Endometrial microvascular endothelial cells (primary cell): ENCODE measurements around the gene DKK1. TPM values are rescaled to one million over a fixed set of nuclear protein-coding genes. Genes with fewer than 3 reads are reported as not detected.

ENCODE experiments used
- in situ Hi-C: cut with HindIII; loops from 2 replicates; pipeline ENCODE4 v1.10.0; 2017; ENCODE audit warnings: low sequenced_read_pairs, low pct_unique_long_range_greater_than_20kb; ENCODE audit errors: inconsistent ontology term
- total RNA-seq: library from RNA; depleted of rRNA; stranded (reverse); fragments of >200 nt; gene quantifications from one replicate; pipeline ENCODE4 v1.2.3, GENCODE V29; 2015; ENCODE audit errors: inconsistent ontology term

DKK1 gene, protein sequence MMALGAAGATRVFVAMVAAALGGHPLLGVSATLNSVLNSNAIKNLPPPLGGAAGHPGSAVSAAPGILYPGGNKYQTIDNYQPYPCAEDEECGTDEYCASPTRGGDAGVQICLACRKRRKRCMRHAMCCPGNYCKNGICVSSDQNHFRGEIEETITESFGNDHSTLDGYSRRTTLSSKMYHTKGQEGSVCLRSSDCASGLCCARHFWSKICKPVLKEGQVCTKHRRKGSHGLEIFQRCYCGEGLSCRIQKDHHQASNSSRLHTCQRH
- total RNA-seq: 238 TPM

GRCh38 chr10:52313933-52314821 lies at the start of gene DKK1:
TSS of gene DKK1 (plus strand) at chr10:52314281. CDS start at chr10:52314435, 154 bp downstream.
- in situ Hi-C loops: loop anchor here (10.0 to 25.0 kb wide), 2 partner anchors 181 to 273 kb away; no protein-coding TSS in a partner anchor

DNA sequence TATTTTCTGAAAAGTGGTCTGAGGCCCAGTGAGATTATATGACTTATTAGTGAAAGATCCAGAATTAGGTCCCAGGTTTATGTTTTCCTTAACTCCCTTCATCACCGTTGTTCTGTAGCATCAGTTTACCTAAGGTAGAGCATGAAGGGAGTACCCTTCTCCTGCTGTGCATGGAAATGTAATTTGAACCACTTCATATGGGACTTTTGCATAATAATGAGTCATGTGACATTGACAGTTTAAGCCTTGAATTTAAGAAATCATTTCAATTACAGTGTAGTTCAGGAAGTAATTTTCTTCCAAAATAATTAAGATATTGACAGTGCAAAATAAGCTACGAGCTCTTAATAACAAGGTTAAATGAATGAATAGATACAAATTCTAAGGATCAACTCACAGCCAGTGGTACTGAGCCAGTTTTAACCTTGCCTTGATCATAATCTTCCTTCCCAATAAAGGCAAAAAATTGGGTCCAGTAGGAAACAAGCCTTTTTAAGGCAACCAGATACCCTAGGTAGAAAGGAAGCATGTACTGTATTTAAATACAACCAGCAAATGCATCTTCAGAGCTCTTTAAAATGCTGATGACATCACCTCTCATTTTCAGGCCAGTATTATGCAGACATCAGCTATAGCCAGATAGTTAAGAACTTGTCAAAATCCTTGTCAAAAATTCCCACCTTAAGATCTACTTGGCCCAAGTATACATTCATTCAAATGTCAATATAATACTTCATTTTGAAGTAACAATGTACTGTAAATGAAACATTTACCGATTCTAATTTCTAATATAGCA lies 48.8 kb upstream of the DKK1 start:
- in situ Hi-C loops: no loop called here

DNA sequence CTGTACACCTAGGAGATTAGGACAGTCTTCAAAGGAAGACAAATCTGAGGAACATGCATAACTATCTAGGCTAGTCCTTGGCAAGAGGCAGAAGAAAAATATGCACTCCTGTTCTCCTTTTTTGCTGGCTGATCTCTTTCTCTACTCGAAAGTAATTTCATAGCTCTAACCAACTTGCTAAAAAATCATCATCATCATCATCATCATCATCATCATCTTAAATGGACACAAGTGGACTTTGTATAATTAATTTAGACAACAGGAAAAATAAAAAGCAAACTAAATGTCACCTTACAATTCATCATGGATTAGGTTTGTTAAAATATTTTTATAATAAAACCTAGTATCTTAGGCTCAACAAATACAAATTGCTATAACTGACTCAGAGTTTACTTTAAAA lies 47.2 kb upstream of the DKK1 start:
- in situ Hi-C loops: no loop called here

DNA sequence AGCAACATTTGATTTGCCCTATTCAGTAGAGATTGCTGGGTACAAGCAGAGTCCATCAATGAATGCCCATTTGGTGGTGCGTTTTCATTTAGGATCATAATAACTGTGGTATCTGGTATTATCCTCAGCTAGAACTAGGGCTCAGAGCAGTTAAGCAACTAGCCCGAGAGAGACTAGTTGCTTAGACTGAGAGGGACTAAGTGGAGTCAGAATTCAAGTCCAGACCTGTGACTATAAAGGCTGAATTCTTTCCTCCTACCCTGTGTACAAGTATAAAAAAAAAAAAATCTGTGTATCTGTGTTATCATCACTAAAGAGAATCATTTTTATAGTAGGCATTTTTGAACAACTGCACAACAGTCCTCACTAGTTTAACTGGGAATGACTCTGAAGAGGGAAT lies 45.3 kb upstream of the DKK1 start:
- in situ Hi-C loops: no loop called here

DNA sequence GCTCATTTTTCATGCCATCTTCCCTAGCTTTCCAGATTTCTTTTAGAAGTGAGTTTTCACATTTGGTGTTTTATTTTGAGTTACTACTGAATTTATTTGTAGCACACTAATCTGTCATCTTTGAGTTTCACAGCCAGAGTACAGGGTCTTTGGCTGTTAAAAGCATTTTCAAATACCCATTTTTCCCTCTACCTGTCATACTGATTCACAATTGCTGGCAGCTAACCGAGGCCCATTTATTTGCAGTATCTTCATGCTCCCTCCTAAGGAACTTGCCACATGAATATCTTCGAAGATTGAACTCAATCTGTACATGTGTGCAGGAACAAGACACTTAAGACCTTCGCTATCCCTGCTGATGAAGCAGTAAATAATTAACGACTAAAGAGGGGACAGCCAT lies 44.8 kb upstream of the DKK1 start:
- in situ Hi-C loops: no loop called here

DNA sequence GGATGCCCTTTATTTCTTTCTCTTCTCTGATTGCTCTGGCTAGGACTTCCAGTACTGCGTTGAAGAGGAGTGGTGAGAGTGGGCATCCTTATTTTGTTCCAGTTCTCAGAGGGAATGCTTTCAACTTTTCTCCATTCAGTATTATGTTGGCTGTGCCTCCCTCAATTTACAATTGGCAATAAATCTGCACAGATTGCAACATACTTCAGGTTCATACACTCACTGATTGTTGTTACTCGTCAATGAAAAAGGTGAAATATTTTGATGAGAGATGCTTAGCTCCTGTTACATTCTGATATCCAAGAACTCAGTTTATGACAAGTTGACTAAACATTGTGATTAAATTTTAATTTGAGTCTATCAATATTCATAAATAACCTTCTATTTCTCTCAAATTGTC lies 37.9 kb upstream of the DKK1 start:
- in situ Hi-C loops: no loop called here

DNA sequence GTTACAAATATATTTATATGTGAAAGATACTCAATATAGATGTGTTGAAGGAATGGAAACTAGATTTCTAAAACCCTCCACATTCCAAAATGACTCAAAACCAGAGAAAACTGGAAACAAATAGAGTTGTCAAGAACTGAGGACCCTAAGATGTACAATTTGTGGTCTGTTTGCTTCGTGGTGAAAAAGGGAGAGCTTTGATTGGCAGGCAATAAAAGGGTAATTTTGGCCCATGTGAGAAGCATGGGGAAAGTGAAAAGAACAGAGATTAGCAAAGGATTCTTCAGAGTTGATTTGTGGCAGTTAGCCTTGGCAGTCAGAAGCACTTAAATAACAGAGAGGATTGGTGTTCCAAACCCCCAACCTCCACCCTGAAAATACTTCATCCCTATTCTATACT lies 37.1 kb upstream of the DKK1 start:
- in situ Hi-C loops: no loop called here

GRCh38 chr10:52279546-52279945 lies 34.5 kb upstream of the DKK1 start:
- in situ Hi-C loops: no loop called here

DNA sequence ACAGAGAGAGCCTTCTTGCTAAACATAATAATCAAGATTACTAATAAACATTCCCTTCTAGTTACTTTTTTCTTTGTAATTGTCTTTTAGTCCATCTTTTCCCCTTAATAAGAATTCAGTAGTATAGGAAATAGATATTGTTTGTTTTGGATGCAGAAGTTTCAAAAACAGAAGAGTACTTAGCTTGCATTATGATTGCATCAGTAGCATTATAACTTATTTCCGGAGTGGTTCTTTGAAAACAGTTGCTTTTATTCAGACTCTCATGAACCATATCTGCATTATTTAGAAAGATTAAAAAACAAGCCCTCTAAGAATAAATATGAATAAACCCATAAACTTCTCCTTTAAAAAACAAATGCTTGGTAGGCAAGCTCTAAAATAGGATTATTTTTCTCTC lies 34.0 kb upstream of the DKK1 start:
- in situ Hi-C loops: no loop called here

DNA sequence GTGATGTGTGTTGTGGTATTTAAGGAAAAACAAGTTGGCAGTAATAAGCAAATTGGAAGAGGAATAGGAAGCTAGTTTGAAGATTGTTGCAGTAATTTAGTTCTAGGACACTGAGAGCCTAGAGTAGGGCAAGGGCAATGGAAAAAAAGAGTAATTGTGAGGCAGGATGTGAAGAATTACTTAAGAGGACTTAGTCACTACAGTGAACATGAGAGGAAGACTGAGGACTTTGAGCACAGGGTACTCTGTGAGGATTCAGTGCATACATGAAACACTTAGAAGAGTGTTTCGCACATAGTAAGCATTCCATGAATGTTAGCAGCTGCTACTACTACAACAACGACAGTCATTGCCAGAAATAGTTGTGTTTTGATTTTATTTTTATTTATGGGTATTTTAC lies 30.9 kb upstream of the DKK1 start:
- in situ Hi-C loops: no loop called here

DNA sequence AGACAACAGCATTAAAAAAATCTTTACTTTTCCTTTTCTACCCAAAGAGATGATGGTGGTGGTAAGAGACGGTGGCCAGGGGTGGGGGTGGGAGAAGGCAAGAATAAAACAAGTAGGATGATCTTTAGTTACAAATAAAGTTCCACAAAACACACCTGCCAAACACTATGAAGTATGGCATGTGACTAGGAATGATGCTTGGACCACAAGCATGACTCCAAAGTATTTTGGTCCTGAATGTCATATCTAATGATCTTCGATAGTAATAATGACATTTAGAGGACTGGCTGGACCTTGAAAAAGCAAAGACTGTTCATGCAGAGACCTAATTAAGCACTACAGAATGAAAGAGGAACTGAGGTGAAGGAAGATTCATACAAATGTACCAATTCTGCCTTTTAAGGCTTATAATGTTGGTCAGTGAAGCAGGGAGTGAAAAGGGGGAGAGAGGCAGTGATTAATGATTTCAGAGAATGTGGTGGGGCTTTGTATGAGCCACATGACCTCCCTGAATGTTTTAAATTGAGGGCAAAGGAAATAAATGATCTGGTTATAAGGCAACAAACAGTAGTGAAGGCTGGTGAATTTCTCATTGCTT lies 29.6 kb upstream of the DKK1 start:
- in situ Hi-C loops: no loop called here

GRCh38 chr10:52287866-52288265 lies 26.2 kb upstream of the DKK1 start:
- in situ Hi-C loops: no loop called here

- in situ Hi-C loops: no loop called here
Observed at GRCh38 chr10:52297747-52298146, 16.3 kb upstream of the DKK1 start.

GRCh38 chr10:52300599-52301277 lies 13.3 kb upstream of the DKK1 start:
- in situ Hi-C loops: loop anchor here (25.0 kb wide), 1 partner anchor 287 kb away; no protein-coding TSS in a partner anchor

DNA sequence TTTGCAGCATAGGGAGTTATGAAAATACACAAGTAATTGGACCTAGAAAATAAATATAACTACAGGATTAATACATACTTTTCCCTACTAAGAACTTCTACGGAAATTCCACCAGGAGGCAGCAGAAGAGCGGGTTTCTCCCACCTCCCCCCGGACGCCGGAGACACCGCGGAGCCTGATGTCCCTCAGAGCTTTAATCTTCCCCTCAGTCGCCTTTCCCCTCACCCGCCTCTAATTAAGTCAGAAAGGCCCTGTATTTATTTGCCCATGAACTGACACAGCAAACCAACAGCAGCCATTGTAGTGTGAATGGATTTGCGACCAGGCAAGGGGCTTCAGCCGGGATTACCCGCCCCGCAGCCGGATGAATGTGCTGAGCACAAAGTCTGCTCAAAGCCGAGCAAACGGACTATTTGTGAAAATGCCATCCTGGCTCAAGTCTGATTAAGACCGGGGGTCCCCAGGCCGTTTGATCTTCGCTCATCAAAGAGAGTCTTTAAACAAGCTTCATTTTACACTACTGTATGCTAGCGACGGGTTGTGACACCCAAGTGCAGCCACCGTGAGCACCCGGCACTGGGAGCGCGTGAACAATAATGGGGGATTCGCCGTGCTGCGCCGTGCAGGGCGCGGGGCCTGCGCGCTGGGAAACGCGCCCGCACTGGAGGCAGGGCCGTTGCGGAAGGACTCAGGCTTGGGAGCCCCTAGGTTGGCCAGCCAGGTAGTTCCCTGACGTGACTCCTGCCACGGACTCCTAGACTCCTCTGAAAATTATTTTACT lies 5.6 kb upstream of the DKK1 start:
- in situ Hi-C loops: loop anchor here (25.0 kb wide), 1 partner anchor 279 kb away; no protein-coding TSS in a partner anchor

GRCh38 chr10:52312942-52313255 lies 1.2 kb upstream of the DKK1 start:
- in situ Hi-C loops: loop anchor here (10.0 to 25.0 kb wide), 2 partner anchors 182 to 274 kb away; no protein-coding TSS in a partner anchor

GRCh38 chr10:52313256-52313932 lies 687 bp upstream of the DKK1 start:
- in situ Hi-C loops: loop anchor here (10.0 to 25.0 kb wide), 2 partner anchors 181 to 274 kb away; no protein-coding TSS in a partner anchor
